ENCODE measurements around the gene GNAQ.

The GNAQ gene

DNA sequence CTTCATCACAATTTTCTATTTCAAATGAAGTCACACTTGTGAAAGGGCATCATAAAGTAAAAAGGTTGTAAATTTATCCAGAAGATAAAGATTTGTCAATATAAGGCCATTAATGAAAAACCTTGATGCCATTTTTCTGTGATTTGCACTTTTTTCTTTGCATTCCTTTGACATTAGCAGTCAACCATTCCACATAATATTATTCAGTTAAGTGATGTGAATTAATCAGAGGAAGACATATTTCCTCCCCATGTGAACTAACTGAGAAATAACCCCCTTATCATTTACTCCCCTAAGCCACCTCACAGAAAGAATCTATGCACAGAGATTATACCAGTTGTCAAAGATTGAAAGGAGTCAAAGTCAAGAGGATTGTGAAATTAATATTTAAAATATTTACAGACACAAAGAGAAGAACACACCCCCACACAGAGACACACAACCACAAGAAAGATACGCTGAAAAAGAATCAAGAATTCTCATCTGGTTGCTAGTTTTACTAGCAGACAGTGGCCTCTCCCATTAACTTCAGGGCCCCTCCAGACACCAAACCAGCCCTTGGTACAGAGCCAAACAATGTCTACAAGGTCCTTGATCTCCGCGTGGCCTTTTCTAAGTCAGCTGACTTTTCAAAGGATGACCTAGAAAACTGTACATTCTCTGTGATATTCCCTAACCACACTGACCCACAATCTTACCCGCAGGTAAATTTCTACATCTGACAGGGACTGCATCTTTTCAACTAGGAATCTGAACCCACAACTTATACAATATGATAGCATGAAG lies 29.5 kb downstream of the GNAQ start:
- DNase-seq: no peak

GRCh38 chr9:78000221-78000620 lies 31.4 kb downstream of the GNAQ start:
- no peak for DNase-seq

DNA sequence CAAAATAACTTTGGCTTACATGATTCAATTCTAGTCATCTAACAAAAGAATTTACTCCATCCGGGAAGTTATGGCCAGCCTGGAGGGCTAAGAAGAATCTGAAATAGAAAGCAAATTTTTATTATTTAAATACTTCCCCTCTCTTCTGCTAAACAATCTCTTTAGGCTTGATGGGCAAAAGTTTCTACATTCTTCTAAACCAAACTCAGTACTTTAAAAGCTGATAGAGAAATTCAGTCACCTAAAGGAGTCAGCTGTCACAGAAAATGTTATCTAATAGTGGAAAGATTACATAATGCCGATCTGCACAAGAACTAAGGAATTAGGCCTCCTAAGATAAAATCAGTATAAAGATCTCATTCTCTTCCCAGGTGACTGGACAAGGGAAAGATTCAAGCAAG lies 32.4 kb downstream of the GNAQ start:
- DNase-seq: no peak

GRCh38 chr9:77997611-77998284 lies 33.9 kb downstream of the GNAQ start:
- DNase-seq: no peak

DNA sequence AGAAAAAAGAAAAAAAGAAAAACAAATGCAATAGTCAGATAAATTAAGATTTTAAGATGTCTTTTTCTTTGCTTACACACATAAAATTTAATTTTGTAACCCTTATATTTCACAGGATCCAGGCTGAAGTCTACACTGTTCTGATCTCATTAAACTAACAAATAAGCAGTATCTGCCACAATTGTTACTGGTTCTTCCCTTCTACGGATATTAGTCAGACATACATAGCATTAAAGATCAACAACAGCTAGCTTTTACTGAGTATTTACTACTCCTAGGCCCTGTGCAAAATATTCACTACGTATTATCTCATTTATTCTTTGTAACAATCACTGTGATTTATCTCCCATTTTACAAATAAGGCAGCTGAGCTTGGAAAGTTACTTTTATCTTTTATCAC lies 34.9 kb downstream of the GNAQ start:
- no peak for DNase-seq

DNA sequence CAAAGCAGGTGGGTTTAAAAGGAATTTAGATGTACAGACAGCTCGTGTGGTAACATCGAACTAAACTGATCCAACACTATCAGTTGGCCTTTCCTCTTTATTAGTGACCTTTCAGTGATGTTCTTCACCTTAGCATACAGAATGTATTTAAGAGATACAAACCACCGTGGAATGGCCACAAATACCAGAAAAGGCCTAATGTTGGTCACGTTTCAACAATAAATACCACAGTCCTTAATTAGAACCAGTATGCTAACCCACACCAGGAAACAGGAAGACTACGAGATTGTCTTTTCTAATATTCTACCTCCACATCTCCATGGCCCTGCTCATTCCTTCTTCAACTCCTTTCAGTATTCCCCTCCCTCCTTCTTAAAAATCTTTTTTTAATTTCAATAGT lies 40.4 kb downstream of the GNAQ start:
- no peak for DNase-seq

DNA sequence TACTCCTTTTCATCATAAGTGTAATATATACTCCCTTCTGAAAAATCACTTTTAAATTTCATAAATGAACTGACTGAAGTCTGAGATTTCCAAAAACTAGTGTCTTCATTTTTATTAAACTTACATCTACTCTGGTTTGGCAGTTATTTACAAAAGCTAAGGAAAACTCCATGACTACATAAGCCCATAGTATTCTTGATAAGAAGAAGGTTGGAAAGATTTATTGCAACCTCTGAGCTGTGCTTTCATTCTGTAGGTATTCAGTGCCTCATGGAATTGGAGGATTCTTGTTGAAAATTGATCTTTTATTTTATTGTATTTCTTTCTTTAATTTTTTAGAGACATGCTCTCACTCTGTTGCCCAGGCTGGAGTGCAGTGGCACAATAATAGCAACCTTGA lies 41.7 kb downstream of the GNAQ start:
- no peak for DNase-seq

- no peak for DNase-seq
These were observed 42.2 kb downstream of the GNAQ start for GRCh38 chr9:77989458-77989857.

DNA sequence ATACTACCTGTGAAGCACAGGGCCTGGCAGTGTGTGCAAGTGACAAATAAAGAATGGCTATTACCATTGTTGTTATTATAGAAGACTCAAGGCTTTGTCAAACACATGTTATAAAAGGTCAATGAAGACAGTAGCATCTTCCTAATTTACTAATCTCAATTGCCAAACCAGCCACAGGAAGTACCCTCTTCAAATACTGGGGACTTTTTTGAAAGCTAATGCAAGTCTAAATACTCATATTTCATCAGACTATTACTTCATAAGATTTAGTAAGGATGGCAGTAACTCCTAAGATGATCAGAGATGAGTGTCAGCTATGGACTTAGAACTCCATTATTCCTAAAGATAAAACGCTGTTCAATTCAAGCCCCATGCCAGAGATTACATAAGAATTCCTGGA lies 43.0 kb downstream of the GNAQ start:
- DNase-seq: no peak

GRCh38 chr9:77987880-77988525 lies 43.6 kb downstream of the GNAQ start:
- no peak for DNase-seq

DNA sequence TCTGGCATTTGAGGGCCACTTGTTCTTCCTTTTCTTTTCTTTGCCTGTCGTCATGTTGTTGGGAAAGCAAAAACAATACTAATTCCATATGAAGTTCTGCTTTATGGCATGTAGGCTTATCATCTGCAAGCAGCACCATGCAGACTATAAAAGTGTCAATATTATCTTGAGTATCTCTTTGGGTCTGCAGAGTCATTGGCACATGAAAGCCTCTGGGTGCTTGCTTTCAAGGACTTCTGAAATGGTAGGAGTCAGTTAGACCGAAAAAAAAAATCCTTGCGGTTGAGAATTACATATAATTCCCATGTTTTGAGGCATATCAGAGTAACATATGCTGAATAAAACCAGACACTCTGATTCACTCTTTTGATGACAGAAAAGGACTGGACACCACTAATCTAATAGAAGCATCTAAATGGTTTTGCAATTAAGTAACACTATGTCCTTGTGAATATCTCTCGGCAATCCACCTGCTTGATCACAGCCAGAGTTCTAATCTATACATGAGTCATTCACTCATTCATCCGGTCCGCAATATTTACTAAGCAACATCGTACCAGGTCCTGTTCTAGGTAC lies 44.4 kb downstream of the GNAQ start:
- no peak for DNase-seq

DNA sequence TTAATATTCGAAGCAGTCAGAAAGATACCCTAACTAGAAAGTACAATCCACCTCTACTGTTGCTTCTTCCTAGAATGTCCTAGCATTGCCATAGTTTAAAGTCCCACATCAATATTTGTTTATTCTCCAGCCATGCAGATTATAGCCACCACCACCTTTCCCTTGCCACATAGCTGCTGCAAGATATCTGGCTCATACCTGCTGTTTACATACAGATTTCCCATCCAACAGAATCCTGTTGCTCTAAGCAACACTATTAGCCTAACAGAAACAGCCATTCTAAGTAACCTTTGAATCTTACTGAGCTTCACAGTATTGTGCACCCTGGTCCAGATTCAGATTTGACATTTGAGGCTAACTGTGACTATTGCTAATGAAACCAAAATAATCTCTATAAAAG lies 45.6 kb downstream of the GNAQ start:
- DNase-seq: no peak

DNA sequence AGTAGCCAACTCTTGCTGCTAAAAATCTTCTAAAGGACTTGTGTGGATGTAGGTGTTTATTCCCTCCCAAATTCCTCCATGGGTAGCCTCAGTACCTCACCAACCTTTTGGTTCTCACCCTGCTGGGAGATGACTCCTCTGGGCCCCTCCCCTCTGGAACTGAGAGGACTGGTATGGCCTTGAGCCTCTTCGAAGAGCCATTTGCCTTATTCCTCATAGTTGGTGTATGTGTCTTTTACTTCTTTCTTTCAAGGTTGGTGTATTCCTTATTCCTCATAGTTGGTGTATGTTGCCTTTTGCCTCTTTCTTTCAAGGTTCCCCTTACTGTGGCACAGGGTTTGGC lies 48.3 kb downstream of the GNAQ start:
- DNase-seq: no peak

- no peak for DNase-seq
These were observed 48.9 kb downstream of the GNAQ start for GRCh38 chr9:77982581-77983319.

- DNase-seq: no peak
These were observed 49.7 kb downstream of the GNAQ start for GRCh38 chr9:77981907-77982306.

DNA sequence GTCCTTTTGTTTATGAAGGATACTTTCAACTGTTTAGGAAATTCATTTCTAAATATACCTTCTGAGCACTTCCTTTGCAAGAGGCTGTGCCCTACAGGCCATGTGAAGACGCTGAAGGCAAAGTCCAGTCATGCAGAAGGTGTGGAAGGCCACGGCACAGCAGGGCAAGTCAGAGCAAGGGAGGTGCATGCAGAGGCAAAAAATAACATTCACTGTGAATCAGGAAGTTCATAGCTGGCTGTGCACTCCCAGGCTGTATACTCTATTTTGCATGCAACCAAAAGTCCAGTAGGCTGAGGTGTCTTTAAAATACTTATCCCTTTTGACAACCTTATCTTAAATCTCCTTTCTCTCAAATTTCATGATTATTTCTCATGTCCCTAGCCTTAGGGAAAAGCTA lies 50.3 kb downstream of the GNAQ start:
- no peak for DNase-seq

- no peak for DNase-seq
These were observed 51.0 kb downstream of the GNAQ start for GRCh38 chr9:77980622-77981021.

DNA sequence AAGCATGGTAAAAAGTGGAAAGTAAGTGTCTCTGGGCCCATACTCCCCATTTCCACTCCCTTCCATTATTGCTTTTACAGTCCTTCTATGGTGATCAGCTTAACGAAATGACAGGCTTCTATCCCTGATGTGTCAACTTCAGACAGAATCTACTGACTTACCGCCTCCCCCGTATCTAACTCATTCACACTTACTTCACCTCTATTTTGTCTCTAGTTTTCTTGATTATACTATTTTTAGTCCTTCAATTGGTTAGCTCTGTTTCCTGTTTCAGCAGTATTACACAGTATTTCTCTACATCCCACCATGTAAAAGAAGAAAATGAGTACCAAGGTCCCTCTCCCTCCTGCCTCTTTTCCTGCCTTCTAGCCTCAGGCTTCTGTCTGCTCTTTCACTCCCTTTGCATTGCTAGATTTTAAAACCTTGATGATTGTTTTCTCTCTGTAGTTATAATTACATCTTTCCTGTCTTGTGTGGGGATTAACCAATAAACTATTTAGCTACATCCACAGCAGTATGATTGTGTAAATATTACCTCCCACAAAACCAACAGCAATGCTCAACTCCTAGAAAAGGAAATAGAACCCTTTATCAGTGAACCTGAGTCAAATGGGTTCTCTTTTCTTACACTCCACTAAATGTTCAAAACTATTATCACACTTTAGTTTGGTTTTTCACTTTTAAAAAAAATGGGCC lies 53.4 kb downstream of the GNAQ start:
- DNase-seq: no peak

DNA sequence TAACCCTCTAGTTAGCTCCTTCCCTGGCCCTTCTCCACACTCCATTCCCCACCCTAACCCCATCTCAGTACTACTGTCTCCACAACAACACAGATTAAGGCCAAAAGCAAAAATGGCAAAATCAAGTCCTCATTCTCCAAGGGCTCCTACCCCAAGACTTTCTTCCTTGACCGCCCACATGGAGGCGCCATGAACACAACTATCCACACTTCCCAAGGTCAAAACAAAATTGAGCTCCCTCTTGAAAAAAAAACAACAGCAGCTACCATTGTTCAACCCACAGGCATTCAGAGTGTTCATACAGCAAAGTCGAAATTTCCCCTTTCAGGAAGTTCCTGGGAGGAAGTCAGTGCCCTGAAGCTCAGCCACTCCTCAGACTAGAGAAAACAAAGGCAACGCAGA lies 54.4 kb downstream of the GNAQ start:
- DNase-seq: no peak

DNA sequence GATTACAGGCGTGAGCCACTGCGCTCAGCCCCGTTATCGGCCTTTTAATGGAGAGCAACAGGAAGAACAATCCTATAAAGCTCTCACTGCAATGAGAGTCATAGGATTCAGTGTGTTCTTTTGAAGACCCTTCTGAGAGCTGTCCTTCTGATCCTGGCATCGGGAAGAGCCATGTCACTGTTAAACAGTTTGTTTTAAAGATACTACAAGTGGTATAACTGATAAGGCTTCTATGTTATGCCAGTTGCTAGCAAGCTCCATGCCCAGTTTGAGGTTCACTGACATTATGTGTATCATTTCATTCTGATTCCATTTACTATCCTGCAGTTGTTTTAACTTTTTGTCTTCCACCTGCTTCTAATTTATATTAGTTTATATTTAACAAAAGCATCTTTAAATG lies 55.8 kb downstream of the GNAQ start:
- no peak for DNase-seq

DNA sequence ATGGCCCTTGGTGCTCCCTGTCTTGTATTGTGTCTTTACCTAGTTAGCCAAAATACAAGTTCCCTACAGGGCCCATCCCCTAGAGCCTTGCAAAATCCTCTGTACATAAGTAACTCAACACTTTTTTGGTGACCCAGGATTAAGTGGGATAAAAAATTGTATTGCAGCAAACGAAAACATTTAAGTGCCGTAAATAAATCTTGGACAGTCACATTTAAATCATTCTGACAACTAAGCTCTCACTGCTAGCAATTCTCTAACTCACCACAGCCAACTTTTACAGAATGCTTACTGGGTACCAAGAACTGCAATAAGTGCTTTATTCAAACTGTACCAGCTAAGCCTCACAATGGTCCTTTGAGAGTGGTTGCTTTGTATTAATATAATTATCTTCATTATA lies 56.6 kb downstream of the GNAQ start:
- DNase-seq: no peak

GRCh38 chr9:77974434-77974833 lies 57.2 kb downstream of the GNAQ start:
- DNase-seq: no peak

DNA sequence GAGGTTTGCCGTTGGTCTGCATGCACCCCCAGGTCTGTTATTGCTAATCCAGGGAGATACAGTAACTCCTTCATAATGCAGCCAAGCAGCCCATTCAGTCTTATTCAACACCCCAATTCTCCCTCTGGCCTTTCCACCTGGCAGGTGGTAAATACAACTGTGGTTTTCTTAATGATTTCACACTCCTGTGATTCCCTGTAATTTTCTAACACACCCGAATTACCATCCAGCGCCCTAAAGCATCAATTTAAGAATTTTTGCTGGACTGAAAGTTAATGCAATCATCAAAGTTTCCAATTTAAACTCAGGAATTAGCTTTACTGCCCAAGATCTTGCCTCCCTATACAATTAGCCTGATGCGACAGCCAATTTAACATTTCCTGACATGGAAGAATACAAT lies 62.5 kb downstream of the GNAQ start:
- no peak for DNase-seq
